Chondrocyte (in vitro differentiated cells): ENCODE results near the gene APOBR. TPM values are rescaled to one million over a fixed set of nuclear protein-coding genes. Genes with fewer than 3 reads are reported as not detected.
A peak's percentile ranks its signal among the peaks of the same experiment; 100 is the strongest.

Experiments used
- DNase-seq: peaks from one replicate; pipeline ENCODE4 v3.0.0; 2021; ENCODE audit warnings: mixed read lengths, low spot score
- H3K27ac Mint-ChIP-seq: one replicate; pipeline ENCODE4 v1.8.0; 2021; ENCODE audit warnings: mild to moderate bottlenecking, moderate library complexity, mixed read lengths; ENCODE audit not compliant: unreplicated experiment
- H3K27me3 Mint-ChIP-seq: 2 replicates; pipeline ENCODE4 v1.8.0; 2021; ENCODE audit warnings: low read depth, mixed read lengths
- H3K36me3 Mint-ChIP-seq: 2 replicates; pipeline ENCODE4 v1.8.0; 2021; ENCODE audit warnings: low read depth, mixed read lengths
- H3K4me1 Mint-ChIP-seq: 2 replicates; pipeline ENCODE4 v1.8.0; 2021; ENCODE audit warnings: low read depth, mild to moderate bottlenecking, mixed read lengths
- H3K4me3 Mint-ChIP-seq: one replicate; pipeline ENCODE4 v1.8.0; 2021; ENCODE audit warnings: mild to moderate bottlenecking, moderate library complexity, mixed read lengths; ENCODE audit not compliant: unreplicated experiment
- H3K9me3 Mint-ChIP-seq: 2 replicates; pipeline ENCODE4 v1.8.0; 2021; ENCODE audit warnings: low read depth, mixed read lengths
- CTCF ChIP-seq: fragments of 200-600 bp; sonication (generic); IDR thresholded peaks from 2 replicates; pipeline ENCODE4 v1.5.0; 2021; ENCODE audit warnings: antibody characterized with exemption, mild to moderate bottlenecking, moderate library complexity
- total RNA-seq: library from RNA; stranded (reverse); gene quantifications from 3 replicates; pipeline ENCODE4 v1.2.1, GENCODE V29; 2021

APOBR gene
- total RNA-seq, 1 donor from 2014 or later: 0.07 TPM

- Mint-ChIP-seq H3K4me3 (no peak overlapping the region), H3K27ac (no peak overlapping the region), H3K27me3 (no peaks in the 10 kb centered on the region), H3K4me1 (peaks cover 22% of the 10 kb centered on the region), H3K36me3 (no peaks in the 10 kb centered on the region), H3K9me3 (no peaks in the 10 kb centered on the region)
- no peak for DNase-seq
- TF ChIP-seq CTCF: no peak
These were observed 34.7 kb downstream of the APOBR start for GRCh38 chr16:28529124-28529523.

- Mint-ChIP-seq H3K27ac (peak overlapping the region; percentile 81), H3K4me1 (peaks cover 30% of the 10 kb centered on the region)
These were observed 37.6 kb downstream of the APOBR start for GRCh38 chr16:28531777-28532744.

GRCh38 chr16:28532940-28533647 lies 38.7 kb downstream of the APOBR start:
- H3K36me3 Mint-ChIP-seq: peaks cover 24% of the 10 kb centered on the region
- no peak overlapping the region for H3K4me3 Mint-ChIP-seq
- no peaks in the 10 kb centered on the region for H3K27me3 Mint-ChIP-seq
- H3K9me3 Mint-ChIP-seq: no peaks in the 10 kb centered on the region
- no peak for DNase-seq
- H3K4me1 Mint-ChIP-seq: peaks cover 40% of the 10 kb centered on the region
- TF ChIP-seq CTCF: no peak
- peak overlapping the region; percentile 54 for H3K27ac Mint-ChIP-seq

More at GRCh38 chr16:28531777-28532744, 37.6 kb downstream of the APOBR start:
- no peaks in the 10 kb centered on the region for H3K9me3 Mint-ChIP-seq
- no peak for DNase-seq
- no peaks in the 10 kb centered on the region for H3K27me3 Mint-ChIP-seq
- no peak overlapping the region for H3K4me3 Mint-ChIP-seq
- TF ChIP-seq CTCF: no peak
- peaks cover 14% of the 10 kb centered on the region for H3K36me3 Mint-ChIP-seq

- H3K27ac Mint-ChIP-seq: peak overlapping the region; percentile 69
- peak overlapping the region; percentile 28 for H3K4me3 Mint-ChIP-seq
- H3K4me1 Mint-ChIP-seq: peaks cover 57% of the 10 kb centered on the region
- peaks cover 28% of the 10 kb centered on the region for H3K36me3 Mint-ChIP-seq
- H3K27me3 Mint-ChIP-seq: no peaks in the 10 kb centered on the region
- no peak for DNase-seq
- H3K9me3 Mint-ChIP-seq: no peaks in the 10 kb centered on the region
- TF ChIP-seq CTCF: no peak
These were observed 40.3 kb downstream of the APOBR start for GRCh38 chr16:28534542-28535373.
